ENCODE results near the gene EBF4. TPM values are rescaled to one million over a fixed set of nuclear protein-coding genes. Genes with fewer than 3 reads are reported as not detected.

EBF4 gene
- total and polyA plus RNA-seq, 12 donors, result 2.0 to 8.0 (median 3.7) TPM

GRCh38 chr20:2800521-2801285, 108.1 kb downstream of the EBF4 start, which contains the start of gene CPXM1:
TSS of gene CPXM1 (minus strand) at chr20:2800627. CDS start at chr20:2800572, 55 bp downstream.
- no peaks in the 10 kb centered on the region for H3K36me3 ChIP-seq
- H3K4me1 ChIP-seq, result peaks cover 0 to 37% (median 12%) of the 10 kb centered on the region in 9 donors
- H3K9me3 ChIP-seq, result peaks cover 0 to 4% (median 0%) of the 10 kb centered on the region in 11 donors
- intact Hi-C loops (cut with DNase I), result no loop called here
- TF ChIP-seq CTCF (IDR thresholded peaks at IDR 0.05), result no peak
- H3K4me3 ChIP-seq, result peak within 1 kb of the TSS in 9 of 10 donors; percentile 16 to 54 (median 34)
- no peak for DNase-seq
- ATAC-seq, result peak in 2 of 8 donors; percentile 26 to 34
- peaks cover 14 to 97% (median 86%) of the 10 kb centered on the region in 7 donors for H3K27me3 ChIP-seq
- peak within 1 kb of the TSS in 1 of 10 donors; percentile 47 for H3K27ac ChIP-seq
- 1% methylated on average over 37 to 51 of the region's 52 CpGs for WGBS, 2 donors

GRCh38 chr20:2801286-2801728, 108.7 kb downstream of the EBF4 start:
- H3K27ac ChIP-seq, result no peak overlapping the region
- TF ChIP-seq CTCF (IDR thresholded peaks at IDR 0.05), result no peak
- peak overlapping the region in 1 of 10 donors; percentile 54 for H3K4me3 ChIP-seq
- 9% methylated on average over 13 of the region's 13 CpGs for WGBS, 2 donors
- DNase-seq (no peak), ATAC-seq (no peak)
- H3K9me3 ChIP-seq, result peaks cover 0 to 4% (median 0%) of the 10 kb centered on the region in 11 donors
- intact Hi-C loops (cut with DNase I), result no loop called here
- H3K36me3 ChIP-seq, result no peaks in the 10 kb centered on the region
- peaks cover 0 to 37% (median 12%) of the 10 kb centered on the region in 9 donors for H3K4me1 ChIP-seq
- H3K27me3 ChIP-seq, result peaks cover 15 to 97% (median 92%) of the 10 kb centered on the region in 7 donors

GRCh38 chr20:2804041-2804828, 111.7 kb downstream of the EBF4 start:
- 44 to 46% methylated on average over 16 of the region's 16 CpGs for WGBS, 2 donors
- intact Hi-C loops (cut with DNase I), result no loop called here
- no peak for ATAC-seq
- no peak for DNase-seq
- Histone ChIP-seq H3K27me3 (peaks cover 15 to 99% (median 96%) of the 10 kb centered on the region in 7 donors), H3K9me3 (peaks cover 0 to 4% (median 0%) of the 10 kb centered on the region in 11 donors), H3K4me1 (peaks cover 0 to 36% (median 12%) of the 10 kb centered on the region in 9 donors), H3K4me3 (no peak overlapping the region), H3K36me3 (no peaks in the 10 kb centered on the region), H3K27ac (no peak overlapping the region)
- no peak for TF ChIP-seq CTCF (IDR thresholded peaks at IDR 0.05)

Data from heart right ventricle (tissue), 16 donors.